Measurements from ENCODE around the gene ANTXR2.

Gene ANTXR2

GRCh38 chr4:79913581-79913980 lies 159.4 kb downstream of the ANTXR2 start:
- no peak for TF ChIP-seq CTCF (IDR thresholded peaks at IDR 0.05; ENCODE audit: low read depth, low read length, missing control alignments)
- in situ Hi-C loops (cut with HindIII; ENCODE audit: low sequenced_read_pairs): no loop called here

GRCh38 chr4:79907001-79907400 lies 166.0 kb downstream of the ANTXR2 start:
- in situ Hi-C loops (cut with HindIII; ENCODE audit: low sequenced_read_pairs): no loop called here

More at GRCh38 chr4:79913581-79913980, 159.4 kb downstream of the ANTXR2 start:
- H3K4me3 ChIP-seq (ENCODE audit: low read depth, low read length): no peak overlapping the region
- DNase-seq (ENCODE audit: low read depth): peak; percentile 51

GRCh38 chr4:79906303-79906702 lies 166.7 kb downstream of the ANTXR2 start:
- DNase-seq (ENCODE audit: low read depth): no peak
- no peak overlapping the region for H3K4me3 ChIP-seq (ENCODE audit: low read depth, low read length)
- in situ Hi-C loops (cut with HindIII; ENCODE audit: low sequenced_read_pairs): no loop called here
- no peak for TF ChIP-seq CTCF (IDR thresholded peaks at IDR 0.05; ENCODE audit: low read depth, low read length, missing control alignments)

More at GRCh38 chr4:79907001-79907400, 166.0 kb downstream of the ANTXR2 start:
- no peak for TF ChIP-seq CTCF (IDR thresholded peaks at IDR 0.05; ENCODE audit: low read depth, low read length, missing control alignments)
- no peak for DNase-seq (ENCODE audit: low read depth)
- H3K4me3 ChIP-seq (ENCODE audit: low read depth, low read length): no peak overlapping the region

GRCh38 chr4:79905212-79905611 lies 167.8 kb downstream of the ANTXR2 start:
- no peak for TF ChIP-seq CTCF (IDR thresholded peaks at IDR 0.05; ENCODE audit: low read depth, low read length, missing control alignments)
- in situ Hi-C loops (cut with HindIII; ENCODE audit: low sequenced_read_pairs): no loop called here
- H3K4me3 ChIP-seq (ENCODE audit: low read depth, low read length): no peak overlapping the region
- no peak for DNase-seq (ENCODE audit: low read depth)

- DNase-seq (ENCODE audit: low read depth): no peak
- H3K4me3 ChIP-seq (ENCODE audit: low read depth, low read length): no peak overlapping the region
- in situ Hi-C loops (cut with HindIII; ENCODE audit: low sequenced_read_pairs): no loop called here
- no peak for TF ChIP-seq CTCF (IDR thresholded peaks at IDR 0.05; ENCODE audit: low read depth, low read length, missing control alignments)
These were observed 168.7 kb downstream of the ANTXR2 start for GRCh38 chr4:79904331-79904730.

GRCh38 chr4:79900182-79900581 lies 172.8 kb downstream of the ANTXR2 start:
- in situ Hi-C loops (cut with HindIII; ENCODE audit: low sequenced_read_pairs): no loop called here

More at GRCh38 chr4:79900182-79900581, 172.8 kb downstream of the ANTXR2 start:
- no peak for DNase-seq (ENCODE audit: low read depth)
- TF ChIP-seq CTCF (IDR thresholded peaks at IDR 0.05; ENCODE audit: low read depth, low read length, missing control alignments): no peak
- no peak overlapping the region for H3K4me3 ChIP-seq (ENCODE audit: low read depth, low read length)

All from astrocyte of the cerebellum (primary cell).